Measurements from ENCODE around the gene OASL.

- TF ChIP-seq, protein P1, sequence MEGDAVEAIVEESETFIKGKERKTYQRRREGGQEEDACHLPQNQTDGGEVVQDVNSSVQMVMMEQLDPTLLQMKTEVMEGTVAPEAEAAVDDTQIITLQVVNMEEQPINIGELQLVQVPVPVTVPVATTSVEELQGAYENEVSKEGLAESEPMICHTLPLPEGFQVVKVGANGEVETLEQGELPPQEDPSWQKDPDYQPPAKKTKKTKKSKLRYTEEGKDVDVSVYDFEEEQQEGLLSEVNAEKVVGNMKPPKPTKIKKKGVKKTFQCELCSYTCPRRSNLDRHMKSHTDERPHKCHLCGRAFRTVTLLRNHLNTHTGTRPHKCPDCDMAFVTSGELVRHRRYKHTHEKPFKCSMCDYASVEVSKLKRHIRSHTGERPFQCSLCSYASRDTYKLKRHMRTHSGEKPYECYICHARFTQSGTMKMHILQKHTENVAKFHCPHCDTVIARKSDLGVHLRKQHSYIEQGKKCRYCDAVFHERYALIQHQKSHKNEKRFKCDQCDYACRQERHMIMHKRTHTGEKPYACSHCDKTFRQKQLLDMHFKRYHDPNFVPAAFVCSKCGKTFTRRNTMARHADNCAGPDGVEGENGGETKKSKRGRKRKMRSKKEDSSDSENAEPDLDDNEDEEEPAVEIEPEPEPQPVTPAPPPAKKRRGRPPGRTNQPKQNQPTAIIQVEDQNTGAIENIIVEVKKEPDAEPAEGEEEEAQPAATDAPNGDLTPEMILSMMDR (IDR thresholded peaks at IDR 0.05 in 4 of 5, conservative IDR thresholded peaks at IDR 0.05 in 1 of 5), result no peak
- TF ChIP-seq POLR2A (IDR thresholded peaks at IDR 0.05), result no peak
Measured at GRCh38 chr12:121013715-121014114, 25.3 kb downstream of the OASL start.
